GM04504 (cell line): Measurements from ENCODE around the gene COL6A3.
"Not testable (repeated sequence)": the region's sequence is repeated elsewhere in the genome, so short reads cannot be mapped to it uniquely, and the experiment has no call there.

Experiments
- DNase-seq: peaks from one replicate; pipeline ENCODE4 v3.0.0-alpha.2; 2012; ENCODE audit warnings: low read depth

COL6A3 gene

DNA sequence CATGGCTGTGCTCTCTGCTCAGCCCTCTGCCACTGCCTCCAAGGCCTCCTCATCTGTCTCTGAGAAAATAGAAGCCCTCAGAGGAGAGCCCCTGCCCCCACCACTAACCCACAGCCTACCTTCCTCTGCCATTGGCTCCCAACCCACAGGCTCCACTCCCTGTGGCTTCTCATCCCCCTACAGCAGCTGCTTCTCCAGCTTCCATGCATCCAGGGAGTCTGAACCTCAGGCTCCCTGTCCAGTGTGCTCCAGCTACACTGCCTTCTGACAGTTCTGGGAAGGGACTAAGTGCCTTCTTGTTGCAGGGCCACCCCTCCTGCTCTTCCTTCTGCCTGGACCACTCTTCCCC, 29.3 kb downstream of the COL6A3 start:
- no peak for DNase-seq

DNA sequence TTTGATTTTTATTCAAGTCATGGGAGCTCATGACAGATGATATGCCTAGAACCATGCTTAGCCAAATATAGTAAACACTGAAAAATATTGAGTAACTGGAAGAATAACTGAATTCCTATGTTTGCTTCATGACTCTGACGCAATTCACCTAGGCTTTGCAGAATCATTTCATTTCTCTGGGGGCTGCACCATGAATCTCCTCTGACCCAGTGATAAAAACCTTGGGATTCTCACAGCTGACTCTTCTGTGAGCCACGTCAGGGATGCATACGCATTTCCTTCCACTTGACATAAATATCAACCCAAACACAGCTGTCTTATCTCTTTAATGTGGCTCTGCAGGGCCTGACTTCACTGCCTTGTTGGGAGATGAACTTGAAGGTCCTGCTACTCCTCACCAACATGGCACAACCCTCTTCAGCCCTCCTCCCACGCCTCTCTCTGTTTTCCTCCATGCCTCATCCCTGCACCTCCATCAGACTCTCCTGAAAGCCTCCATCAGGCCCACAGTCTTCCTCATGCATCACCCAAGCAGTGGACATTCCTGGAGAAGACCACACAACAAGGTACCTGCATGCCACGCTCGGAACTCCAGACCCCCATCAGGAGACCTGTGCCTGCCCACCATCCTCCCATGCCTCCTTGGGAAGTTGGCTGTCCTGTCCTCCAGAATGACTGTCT, 29.8 kb downstream of the COL6A3 start:
- no peak for DNase-seq

DNA sequence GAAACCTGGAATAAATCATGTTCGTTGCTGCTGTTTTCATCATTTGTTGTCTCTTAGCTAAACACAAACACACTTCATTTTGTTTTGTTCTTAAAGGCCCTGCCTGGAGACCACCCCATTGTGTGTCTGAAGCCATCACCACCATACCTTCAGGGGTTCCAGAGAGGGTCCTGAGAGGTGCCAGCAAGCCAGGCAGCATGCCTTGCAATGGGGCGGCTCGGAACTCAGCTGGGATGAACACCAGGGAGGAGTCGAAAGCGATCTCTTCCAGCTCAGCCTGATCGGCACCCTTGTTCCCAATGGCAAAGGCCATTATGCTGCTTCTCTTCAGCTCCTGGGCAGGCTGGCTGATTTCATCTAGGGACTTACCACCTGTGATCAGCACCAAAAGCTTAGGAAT, 33.2 kb downstream of the COL6A3 start:
- no peak for DNase-seq

DNA sequence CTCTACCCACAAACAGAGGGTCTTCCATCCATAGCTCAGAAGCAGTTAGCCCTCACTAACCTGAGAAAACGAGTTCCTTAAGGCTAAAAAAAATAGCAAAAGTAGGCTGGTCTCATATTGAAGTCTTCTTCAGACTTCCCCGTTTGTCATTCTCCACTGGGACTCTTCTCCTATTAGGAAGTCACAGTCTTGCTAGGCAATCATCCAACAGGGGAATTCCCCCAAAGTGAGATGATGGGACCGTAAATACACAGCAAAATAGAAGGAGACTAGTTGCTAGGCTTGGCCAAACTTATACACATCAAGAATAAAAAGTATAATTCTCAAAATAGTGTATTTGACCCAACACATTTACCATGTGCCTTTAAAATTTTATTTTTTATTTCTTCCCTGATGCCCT, 34.3 kb downstream of the COL6A3 start:
- no peak for DNase-seq

DNA sequence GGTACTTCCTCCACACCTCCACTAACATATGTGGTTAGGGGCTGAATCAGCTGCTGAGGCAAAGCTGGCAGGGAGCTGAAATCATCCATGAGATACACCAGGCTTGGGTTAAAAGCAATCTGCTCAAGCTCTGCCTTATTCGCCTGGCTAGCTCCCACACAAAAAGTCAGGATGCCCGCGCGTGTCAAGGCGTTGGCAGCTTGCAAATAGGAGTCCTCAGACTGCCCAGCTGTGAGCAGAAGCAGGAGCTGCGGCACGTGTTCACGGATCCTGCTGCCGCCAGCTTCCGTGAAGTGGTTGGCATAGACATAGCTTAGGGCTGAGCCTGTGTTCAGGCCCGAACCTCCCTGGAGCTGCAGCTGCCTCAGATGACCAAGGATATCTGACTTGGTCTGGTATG, 35.3 kb downstream of the COL6A3 start:
- no peak for DNase-seq

DNA sequence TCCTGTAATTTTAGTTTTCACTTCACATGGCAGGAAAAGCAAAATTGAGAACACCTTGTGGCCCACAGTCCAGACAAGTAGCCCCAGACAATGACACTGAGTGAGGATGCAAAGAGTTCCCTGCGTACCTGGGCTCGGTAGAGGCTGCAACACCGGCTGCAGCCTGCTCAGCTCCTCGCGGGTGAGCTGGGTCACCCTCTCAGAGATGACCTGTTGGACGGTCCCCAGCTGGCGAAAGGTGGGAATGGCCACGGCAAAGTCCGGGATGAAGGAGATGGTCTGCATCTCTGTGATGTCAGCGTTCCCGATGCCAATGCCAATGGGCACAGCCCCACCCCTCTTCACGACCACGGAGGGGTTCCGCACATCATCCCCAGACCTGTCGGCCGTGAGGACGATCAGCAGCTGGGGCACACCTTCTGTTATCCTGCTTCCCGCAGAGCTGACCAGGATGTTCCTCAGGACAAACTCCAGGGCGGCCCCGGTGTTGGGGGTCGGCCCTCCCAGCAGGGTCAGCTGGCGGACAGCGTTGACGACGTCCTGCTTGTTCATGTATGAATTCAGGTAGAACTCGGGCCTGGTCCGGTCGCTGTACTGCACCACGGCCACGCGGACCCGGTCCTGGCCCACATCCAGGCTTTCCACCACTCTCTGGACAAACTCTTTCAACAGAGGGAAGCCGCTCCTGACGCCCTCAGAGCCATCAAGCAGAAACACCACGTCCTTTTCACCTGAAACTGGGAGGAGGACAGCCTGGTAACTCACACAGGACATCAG, 39.5 kb downstream of the COL6A3 start:
- DNase-seq: no peak

DNA sequence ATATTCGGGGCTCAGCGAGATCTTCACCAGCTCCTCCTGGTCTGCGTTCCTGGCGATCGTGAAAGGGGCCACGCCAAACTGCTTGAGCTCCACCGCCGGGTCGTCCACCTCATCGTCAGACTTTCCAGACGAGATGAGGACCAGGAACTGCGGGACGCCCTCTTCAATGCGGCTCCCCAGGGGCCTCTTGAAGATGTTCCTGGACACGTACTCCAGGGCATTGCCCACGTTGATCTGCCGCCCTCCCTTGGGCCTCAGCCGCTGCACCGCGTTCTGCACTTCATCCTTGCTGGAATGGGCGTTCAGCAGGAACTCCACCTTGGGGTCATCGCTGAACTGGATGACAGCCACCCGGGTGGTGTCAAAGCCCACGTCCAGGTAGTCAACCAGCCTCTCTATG, 42.1 kb downstream of the COL6A3 start:
- DNase-seq: no peak

DNA sequence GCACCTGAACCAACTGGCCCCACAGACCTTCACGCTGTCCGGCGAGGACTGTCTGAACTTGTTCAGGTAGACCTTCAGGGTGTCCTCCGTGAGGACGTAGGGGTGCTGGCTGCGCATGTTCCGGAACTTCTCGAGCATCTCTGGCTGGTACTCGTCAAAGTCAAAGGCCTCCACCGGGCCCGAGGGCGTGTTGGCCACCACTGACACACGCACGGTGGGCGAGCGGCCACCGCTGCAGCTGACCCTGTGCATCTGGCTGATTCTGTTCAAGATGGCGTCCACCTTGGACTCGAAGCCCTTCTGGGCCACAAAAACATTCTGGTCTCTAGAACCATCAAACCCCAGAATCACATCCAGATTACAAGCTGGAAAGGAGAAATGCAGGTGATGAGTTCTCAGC, 48.3 kb downstream of the COL6A3 start:
- DNase-seq: no peak

DNA sequence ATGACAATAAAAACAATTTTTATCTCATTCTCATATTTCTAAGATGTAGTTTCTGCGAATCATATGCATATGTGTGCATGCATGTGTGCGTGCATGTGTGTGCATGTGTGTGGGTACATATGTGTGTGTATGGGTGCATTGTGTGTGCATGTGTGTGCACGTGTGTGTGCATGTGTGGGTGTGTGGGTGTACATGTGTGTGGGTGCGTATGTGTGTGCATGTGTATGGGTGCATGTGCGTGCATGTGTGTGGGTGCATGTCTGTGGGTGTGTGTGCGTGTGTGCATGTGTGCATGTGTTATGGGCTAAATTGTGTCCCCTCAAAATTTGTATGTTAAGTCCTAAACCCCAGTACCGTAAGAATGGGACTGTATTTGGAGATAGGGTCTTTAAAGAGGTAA, 49.3 kb downstream of the COL6A3 start:
- no peak for DNase-seq

DNA sequence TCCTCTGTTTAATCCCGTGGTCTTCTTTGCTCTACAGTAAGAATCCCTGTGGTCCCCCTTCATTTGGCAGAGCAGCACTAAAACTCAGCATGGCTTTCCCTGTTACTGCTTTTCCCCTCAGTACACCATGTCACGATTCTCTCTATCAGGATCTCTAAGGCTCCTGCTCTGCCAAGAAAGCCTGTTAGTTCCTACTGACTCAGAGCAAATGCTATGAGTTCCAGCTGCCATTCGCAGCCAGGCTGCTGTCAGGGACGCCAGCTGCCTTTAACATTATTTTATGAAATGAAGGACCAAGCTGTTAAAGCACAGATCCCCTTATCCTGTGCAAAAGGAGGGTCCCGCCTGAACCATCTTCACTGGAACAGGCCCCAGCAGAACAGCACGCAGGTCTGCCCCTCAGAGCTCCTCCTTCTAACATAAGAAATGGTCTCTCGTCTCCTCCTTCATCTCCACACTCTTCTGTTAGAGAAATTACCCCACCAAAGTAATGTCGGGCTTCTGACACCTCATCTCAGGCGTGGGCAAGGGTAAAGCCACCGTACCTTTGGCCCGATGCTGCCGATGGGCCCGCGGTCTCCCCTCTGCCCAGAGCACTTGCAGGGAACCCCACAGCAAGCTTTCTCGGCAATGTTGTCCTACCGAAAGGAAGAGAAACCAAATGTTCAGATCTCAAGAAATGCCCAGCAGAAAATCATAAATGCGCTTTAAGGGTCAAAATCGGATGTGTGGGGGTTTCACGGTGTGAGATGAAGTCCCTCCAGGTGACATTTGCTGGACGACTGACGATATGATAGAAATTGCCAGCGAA, 52.6 kb downstream of the COL6A3 start:
- DNase-seq: peak; percentile 26

DNA sequence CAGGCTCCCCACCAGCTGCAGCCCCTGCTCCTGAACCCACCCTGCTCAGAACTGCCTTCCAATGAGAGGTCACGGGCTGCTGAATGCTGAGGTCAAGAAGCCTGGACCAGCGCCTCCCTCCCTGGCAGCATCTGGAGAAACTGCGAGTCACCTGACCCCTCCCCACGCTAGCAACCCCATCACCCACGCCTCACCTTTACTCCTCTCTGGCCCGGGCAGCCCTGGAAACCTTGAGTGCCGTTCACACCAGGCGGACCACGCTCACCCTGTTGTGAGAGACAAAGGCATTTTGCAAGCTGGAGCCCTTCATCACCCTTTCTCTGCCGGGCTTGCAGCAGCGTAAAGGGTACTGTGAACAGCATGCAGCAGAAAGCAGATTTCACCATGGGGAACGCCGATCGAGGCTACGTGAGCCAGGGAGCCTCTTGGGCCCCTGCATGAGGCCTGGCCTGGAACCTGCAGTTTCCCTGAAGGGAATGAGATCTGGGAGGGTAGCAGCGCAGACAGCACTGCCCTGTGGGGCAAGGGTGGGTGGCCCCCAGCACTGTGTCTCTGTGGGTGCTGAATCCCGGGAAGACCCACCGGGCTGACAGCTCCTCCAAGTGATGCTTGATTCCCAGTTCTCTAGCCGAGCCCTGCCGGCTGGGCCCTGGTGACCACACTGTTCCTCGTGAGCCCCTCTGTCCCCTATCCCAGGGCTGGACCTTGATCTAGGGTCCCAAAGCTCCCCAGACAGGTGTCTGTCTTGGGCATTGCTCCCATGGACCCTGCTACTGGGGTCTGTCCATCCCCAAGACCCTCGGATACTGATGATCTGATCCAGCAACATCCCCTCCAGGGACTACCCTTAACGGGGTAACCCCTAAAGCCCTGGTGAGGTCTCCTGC, 53.8 kb downstream of the COL6A3 start:
- no peak for DNase-seq

DNA sequence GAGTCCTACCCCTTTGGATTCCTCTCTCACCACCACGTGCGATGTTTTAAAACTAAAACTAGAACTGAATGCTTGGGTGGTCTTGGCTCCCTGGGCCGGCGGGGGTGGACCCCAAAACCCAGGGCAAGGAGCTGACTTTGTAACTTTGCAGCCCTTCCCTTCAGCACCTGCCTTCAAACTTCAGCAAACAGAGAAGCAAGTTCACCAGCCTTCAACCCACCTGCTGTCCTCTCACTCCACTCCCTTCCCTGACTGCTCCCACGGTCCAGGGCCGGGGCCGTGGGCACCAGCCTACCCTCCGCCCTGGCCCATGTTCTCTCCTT, 54.5 kb downstream of the COL6A3 start:
- DNase-seq: no peak

DNA sequence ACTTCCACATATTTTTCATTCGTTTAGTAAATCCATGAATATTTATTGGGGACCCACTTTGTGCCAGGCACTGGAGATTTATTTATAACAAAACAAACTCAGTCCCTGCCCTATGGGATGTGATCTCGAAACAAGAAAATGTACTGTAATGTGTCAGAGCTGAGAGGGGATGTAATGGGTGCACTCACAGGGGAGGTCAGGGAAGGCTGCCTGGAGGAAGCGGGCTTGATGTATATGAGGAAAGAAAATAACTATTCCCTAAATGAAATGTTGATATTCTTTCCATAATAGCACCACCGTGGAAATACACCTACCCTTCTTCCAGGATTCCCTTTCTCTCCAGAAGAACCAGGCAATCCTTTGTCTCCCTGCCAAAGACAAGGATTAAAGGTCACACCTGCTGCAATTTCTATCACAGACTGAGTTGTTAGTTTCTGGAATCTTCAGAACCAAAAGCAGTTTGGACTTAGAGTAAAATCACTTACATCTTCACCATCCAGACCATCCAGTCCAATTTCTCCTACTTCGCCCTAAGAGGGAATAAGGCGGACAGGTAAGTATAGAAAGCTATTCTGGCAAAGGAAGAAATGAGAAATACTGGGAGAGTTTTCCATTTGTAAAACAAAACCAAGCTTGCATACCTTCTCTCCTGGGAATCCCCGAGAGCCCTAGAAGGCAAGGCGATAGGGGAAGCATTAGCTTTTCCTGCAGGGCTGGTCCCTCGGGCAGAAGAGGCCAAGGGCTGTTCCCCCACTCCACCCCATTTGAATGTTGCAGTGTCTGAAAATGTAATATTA, 55.0 kb downstream of the COL6A3 start:
- no peak for DNase-seq

DNA sequence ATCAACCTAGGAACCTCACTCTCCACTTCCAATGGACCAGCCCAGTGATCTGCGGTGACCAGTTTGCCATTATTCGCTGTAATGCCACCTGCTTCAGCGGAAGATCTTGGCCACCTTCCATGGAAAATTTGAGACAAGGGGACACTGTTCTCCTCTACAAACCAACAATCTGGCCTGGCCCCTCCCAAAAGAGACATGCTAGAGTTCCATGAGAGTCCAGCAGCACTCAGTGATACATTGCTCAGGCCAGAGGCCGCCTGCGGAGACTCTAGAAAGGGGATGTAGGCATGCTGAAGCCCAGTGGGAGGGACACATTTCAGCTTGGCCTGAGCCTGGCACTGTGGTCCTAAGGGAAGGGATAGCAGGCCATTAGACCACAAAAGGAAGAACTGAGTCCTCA, 58.3 kb downstream of the COL6A3 start:
- DNase-seq: no peak

DNA sequence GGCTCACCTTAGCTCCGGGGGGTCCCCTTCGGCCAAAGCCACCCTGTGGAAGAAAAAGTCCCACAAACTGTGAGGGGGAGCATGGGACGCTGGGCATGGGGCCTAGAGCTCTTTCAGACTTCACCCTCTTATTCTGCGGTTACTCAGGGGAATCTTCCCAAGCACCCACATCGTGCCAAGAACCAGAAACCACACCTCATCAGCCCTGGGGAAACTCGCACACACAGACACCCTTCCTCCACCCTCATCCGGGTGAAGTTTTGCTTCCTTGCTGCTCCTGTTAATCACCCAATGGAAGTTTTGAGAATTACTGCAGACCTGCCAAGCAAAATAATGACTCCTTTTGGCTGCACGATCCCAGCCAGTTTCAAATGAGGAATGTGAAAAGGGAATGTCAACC, 59.1 kb downstream of the COL6A3 start:
- peak; percentile 58 for DNase-seq

DNA sequence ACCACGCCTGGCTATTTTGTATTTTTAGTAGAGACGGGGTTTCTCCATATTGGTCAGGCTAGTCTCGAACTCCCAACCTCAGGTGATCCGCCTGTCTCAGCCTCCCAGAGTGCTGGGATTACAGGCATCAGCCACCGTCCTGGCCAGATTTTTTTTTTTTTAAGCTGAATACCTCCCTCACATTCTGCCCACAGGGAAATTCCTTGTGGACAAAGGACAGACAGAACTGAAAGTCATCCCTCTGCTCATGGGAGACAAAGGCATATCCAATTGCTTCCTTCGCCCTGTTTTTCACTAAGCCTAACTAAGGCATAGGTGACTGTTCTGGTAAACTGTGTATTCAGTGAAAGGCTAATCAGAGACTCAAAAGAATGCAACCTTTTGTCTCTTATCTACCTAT, 59.8 kb downstream of the COL6A3 start:
- DNase-seq: not testable (repeated sequence)

DNA sequence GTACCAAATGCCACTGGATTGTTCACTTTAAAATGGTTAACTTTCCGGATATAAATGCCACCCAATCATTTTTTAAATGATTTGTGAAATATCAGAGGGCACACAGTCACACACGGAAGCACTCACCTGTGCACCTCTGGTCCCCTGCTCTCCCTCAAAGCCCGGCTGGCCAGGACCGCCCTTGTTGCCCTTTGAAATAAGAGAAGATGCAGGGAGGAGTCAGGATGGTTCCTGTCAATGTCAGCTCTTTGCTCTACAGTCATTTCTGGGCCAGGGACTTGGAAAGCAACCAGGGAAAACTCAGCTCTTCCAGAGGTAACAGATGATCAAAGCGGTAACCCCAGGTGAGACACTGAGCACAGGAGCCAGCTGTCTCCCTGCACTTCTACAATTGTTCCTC, 60.7 kb downstream of the COL6A3 start:
- no peak for DNase-seq

DNA sequence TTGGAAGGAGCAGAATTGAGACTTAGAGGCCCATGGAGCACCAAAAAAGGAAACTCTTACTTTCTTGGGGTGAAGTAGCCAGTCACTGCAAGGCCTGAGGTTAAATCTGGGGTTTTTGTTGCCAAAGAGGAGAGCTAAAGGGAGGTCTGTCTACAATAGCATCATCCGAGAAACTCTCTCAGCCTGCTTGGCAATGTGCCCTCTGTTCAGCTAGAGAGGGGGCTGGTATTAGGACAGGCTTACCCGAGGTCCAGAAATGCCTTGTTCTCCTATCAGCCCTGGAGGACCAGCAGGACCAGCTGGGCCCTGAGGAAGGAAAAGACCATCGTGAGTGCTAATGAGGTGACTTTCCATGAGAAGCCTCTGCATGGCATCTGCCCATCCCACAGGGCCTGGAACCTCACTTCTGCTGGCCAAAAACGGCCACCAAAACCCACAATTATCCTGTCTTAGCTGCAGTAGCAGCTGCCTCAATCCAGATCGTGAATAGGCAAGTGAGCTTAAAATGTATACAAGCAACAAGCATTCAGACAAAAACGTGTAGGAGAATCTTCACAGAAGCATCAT, 61.6 kb downstream of the COL6A3 start:
- DNase-seq: no peak

DNA sequence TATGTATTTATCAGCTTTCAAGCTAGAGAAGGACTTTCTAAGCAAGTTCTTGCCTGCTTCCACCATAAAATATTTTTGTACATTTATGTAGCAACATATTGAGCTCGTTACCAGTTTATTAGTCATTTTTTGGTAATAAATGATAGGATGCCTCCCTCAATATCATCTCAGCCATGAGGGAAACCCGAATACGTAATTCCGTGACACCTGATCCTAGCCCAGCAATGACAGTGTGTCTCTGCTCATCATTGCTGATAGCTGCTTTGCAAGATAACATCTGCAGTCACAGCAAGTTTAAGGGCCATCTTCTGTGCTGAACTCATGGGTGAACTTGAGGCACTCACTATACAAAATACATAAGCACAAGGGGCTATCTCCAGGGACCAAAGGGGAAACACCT, 62.2 kb downstream of the COL6A3 start:
- no peak for DNase-seq

DNA sequence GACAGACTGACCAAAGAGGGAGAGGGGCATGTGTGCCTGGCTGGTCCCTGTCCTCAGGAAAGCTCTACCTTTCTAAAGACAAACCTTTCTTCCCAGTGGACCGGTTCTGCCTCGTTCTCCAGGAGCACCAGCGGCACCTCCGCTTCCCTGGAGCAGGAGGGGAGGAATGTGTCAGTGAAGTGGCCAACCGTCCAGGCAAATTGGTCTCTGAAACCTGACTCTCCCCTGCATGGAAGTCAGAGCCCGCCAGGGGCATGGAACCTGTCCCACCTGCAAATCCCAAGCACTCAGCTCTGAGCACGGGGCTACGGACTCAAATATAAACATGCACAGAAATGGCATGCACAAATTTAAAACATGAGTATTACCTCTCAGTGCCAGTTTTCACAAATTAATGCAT, 62.9 kb downstream of the COL6A3 start:
- DNase-seq: no peak

DNA sequence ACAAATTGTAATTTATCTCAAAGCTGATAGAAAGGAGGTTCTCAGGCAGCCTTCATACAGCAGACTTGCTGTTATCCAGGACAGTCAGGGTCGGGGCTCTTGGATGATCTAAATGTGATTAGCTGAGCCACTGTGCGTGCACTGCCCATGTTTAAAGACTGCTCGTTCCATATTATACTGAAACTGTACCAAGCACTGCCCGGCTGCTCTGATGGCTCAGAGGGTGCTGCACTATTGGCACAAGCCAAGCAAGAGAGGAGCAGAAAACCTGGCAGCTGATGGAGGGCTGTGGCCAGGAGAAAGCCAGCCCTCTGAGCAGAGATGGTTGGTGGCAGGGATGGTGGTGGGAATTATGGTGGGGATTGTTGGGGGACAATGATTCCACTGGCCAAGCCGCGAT, 63.4 kb downstream of the COL6A3 start:
- no peak for DNase-seq
